Measurements from ENCODE around the gene BEGAIN.

Gene BEGAIN

GRCh38 chr14:100599981-100600380, 12.8 kb upstream of the BEGAIN start:
- DNase-seq, result no peak

DNA sequence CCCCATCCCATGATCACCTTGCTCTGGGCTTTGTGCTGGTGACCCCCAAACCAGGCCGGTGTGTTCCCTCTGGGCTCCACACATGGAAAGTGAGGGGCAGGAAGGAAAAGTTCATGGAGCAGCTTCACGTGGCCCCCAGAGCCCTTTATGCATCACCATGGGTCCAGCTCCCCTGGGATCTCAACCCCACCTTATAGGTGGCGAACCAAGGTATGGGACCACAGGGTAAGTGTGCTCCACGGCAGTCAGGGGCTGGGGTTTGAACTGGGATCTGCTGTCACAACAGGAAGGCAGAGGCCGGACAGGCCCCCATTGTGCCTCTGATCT, 7.4 kb upstream of the BEGAIN start:
- DNase-seq, result no peak

DNA sequence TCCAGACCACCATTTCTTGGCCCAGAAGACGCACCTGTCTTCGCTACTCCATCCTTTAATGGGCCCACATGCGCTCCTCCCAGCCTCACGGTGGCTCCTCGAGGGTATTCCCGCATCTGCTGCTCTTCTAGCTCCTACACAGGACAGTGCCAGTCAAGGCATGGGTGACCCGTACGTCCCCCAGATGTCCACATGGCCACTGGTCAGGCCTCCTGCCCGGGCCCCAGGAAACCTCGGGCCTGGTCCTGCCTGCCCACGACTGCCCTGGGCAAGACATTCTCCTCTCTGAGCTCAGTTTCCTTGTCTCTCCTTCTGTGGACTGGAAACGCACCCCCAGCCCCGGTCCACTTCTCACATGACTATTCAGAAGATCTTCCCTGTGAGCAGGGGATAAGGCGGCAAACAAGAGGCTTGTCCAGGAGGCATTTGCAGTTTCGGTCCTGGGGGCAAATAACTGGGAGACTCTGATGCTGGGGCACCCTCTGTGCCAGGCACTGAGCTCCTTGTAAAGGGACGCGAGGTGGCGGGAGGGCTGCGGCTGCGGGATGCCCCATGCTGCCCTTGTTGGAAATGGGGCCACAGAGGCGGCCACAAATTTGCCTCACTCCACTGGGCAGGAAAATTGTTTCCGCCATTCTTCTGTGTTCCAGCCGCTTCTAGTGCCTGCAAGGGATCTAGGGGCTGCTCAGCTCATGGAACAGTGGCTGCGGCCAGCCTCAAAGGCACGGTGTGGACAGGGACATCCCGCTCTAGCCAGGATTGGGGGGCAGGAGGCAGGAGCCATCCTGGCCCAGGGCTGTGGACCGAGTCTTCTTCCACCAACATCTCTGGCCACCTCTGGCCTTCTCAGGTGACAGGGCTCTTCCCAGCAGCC, 6.8 kb upstream of the BEGAIN start:
- DNase-seq, result no peak

DNA sequence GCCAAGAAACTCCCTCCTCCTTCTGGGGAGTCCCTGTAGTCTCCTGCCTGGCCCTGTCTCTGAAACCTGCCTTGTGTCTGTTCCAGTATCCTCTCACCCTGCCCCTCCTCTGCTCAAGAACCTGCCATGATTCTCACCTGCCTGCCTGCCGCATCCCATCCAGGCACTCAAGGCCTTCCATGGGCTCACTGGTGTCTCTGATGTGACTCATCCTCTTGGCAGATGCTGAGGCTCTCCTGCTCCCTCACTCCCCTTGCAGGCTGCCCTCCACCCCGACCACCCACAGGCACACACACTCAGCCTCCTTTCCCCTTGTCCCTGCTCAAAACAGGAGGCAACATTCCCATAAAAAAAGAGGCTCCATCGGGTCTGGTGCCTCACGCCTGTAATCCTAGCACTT, 5.8 kb upstream of the BEGAIN start:
- DNase-seq, result no peak

GRCh38 chr14:100592461-100592891, 5.3 kb upstream of the BEGAIN start:
- no peak for DNase-seq

DNA sequence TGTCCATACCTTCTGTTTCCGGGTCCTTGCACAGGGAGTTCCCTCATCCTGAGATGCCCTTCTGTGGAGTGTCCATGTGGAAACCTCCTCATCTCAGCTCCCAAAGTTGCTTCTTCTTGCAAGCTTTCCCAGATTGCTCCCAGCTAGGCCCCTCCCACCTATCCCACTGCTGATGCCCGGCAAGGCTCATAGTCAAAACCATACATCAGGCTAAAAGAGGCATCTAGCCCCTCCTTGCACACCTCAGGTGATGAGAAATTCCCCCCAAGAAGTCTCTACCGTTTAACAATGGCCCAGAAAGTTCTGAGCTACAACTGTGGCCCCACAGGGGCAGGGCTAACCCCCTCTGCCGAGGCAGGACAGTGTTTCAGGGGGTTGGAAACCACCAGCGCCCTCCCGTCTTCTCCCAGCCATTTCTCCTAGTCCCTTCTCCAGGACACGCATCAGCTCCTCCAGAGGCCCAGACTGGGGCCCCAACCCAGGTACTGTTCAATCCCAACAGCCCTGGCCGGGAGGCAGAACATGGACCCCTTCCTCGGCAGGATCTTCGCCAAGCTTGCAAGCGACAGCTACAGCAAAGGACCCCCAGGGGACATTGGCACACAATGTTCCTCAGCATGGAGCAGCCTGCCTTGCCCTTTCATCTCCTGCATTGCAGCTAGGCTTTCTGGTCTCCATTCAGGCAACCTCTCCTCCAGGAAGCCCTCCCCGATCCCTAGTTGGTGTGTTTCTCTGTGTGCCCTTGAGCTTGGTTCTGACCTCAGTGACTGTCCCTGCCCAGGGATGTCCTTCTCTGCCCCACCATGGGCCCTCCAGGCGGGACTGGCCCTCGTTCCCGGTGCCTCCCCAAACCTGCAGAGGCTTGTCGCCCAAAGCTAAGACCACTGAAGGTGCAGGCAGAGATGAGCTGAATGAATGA, 4.5 kb upstream of the BEGAIN start:
- DNase-seq, result no peak

DNA sequence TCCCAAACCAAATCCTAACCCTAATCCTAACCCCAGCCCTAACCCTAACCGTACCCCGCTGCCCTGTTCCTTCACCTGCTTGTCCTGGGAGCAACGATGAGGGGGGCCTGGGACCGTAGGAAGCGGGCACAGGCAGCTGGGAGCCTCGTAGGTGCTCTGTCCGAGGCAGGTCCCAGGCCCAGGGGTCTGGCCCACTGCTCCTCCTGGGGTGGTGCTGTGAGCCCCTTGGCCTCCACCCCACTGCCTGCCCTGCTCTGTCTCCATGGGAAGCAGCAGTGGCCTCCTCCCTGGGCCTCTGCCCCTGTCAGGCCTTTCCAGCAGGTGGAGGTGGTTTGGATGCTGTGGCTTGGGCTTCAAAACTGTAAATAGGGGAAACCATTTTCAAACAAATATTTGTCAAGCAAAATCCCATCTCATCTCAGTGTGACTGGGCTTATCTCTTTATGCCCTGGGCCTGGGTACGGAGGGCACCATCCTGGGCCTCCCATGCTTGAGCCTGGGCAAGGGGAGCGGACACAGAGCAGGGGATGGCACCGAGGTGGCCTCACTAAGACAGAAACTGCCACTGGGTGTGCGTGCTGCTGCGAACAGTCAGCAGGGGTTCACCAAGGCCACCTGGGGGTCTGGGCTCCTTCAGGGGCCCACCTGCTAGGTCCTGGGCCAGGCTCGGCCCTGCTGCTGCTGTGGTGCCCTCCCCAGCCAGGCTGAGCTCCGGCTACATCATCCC, 3.7 kb upstream of the BEGAIN start:
- no peak for DNase-seq

GRCh38 chr14:100589760-100590469, 2.7 kb upstream of the BEGAIN start:
- no peak for DNase-seq

GRCh38 chr14:100589071-100589759, 2.0 kb upstream of the BEGAIN start:
- DNase-seq, result no peak

- DNase-seq, result no peak
These were observed 1.5 kb upstream of the BEGAIN start for GRCh38 chr14:100588671-100589070.

DNA sequence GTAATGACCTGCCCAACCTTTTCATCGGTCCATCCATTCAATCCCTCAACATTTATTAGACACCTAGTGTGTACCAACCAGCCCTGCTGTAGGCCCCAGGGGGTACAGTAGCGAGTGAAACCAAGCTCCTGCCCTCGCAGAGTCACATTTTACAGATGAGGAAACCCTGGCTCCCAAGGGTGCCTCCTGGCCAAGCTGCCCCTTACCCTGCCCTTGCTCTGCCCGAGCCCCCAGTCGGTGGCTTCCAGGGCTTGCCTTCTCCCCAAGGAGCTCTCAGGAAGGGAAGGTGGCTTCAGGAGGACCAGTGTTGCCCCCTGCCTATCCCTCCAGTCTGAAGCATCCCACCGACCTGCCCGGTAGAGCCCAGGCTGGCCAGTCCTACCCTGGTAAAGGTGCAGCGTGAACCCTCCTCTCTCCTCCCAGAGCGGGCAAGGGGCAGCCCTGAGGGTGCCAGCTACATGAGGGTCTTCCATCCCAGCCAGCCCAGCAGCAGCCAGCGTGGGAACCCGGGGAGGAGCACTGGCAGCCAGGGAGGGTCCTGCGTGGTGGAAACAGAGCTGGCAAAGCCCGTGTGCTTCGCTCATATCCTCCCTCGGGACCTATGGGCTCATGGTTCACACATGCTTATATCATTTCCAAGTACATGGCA, 670 bp upstream of the BEGAIN start:
- no peak for DNase-seq

GRCh38 chr14:100586403-100587085, 673 bp downstream of the BEGAIN start:
- no peak for DNase-seq

GRCh38 chr14:100586153-100586402, 1.1 kb downstream of the BEGAIN start:
- DNase-seq, result no peak

GRCh38 chr14:100585448-100586152, 1.6 kb downstream of the BEGAIN start:
- DNase-seq, result no peak

GRCh38 chr14:100584056-100585031, 2.9 kb downstream of the BEGAIN start:
- no peak for DNase-seq

- no peak for DNase-seq
These were observed 4.0 kb downstream of the BEGAIN start for GRCh38 chr14:100583245-100583644.

DNA sequence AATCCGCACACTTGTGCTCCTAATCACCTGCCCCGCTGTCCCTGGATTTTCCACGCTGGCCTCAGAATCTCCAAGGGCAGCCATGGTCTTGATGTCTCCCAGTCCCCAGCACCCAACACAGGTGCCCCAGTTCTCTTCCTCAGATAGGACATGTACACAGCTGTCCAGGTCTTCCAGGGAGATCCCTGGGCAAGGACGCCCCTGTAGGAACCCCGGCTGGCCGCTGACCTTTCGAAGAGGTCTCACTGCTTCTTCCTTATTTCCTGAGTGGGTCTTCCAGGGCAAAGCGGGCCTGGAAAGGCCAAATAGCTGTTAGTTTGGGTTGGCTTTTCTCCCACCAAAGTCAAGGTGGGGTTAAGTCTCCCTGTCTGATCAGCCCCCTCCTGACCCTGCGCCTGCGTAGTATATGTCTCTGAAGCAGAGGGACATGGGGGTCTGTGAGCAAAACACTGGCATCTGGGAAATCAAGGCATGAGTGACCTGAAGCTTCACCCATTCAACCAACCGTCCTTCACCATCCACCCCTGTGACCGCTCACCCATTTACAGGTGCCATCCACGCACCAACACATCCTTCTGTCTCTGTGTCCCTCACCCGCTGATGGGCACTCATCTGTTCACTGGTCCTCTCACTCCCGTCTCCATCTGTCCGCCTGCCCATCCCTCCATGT, 4.6 kb downstream of the BEGAIN start:
- no peak for DNase-seq

All from effector CD8-positive, alpha-beta T cell (primary cell).